Panc1 (cell line): ENCODE measurements around the gene LPGAT1. TPM values are rescaled to one million over a fixed set of nuclear protein-coding genes. Genes with fewer than 3 reads are reported as not detected.

Experiments used
- ATAC-seq: fragments of 200-7000 bp; cut with Tn5 transposase; 2 replicates; pipeline ENCODE4 v1.9.1; 2020; ENCODE audit warnings: mild to moderate bottlenecking, moderate library complexity
- BruUV-seq: library from RNA; stranded (reverse); fragments of 400-500 nt; replicated peaks from 2 replicates; lab custom pipeline; 2021; lab: Mats Ljungman, UMichigan
- CTCF ChIA-PET: fragments of 300-600 bp; sonication (Branson Sonifier 250); formaldehyde crosslinking; loops from one replicate; lab custom pipeline; 2022; ENCODE audit warnings: antibody characterized with exemption; lab: Charles Lee
- POLR2A ChIA-PET: fragments of 300-600 bp; sonication (Branson Sonifier 250); formaldehyde crosslinking; loops from one replicate; lab custom pipeline; 2022; ENCODE audit warnings: antibody characterized with exemption; lab: Charles Lee
- DNase-seq: peaks from one replicate; pipeline ENCODE4 v3.0.0-alpha.2; 2010; ENCODE audit warnings: low read depth, low spot score
- H3K27ac ChIP-seq: 2 replicates; pipeline ENCODE4 v1.5.1; 2011; ENCODE audit warnings: mild to moderate bottlenecking, low read length, inconsistent platforms
- H3K27me3 ChIP-seq: fragments of 200-500 bp; sonication (Bioruptor generic); 2 replicates; pipeline ENCODE4 v1.6.0; 2014; ENCODE audit warnings: low read length, inconsistent platforms; ENCODE audit not compliant: control insufficient read depth, insufficient read depth
- H3K36me3 ChIP-seq: fragments of 200-500 bp; sonication (Bioruptor generic); 2 replicates; pipeline ENCODE4 v1.5.1; 2014; ENCODE audit warnings: inconsistent platforms, mild to moderate bottlenecking, low read length, moderate library complexity; ENCODE audit not compliant: control insufficient read depth, insufficient read depth
- H3K4me1 ChIP-seq: 2 replicates; pipeline ENCODE4 v1.5.1; 2011; ENCODE audit warnings: inconsistent platforms, mild to moderate bottlenecking, low read length, moderate library complexity; ENCODE audit not compliant: control insufficient read depth, insufficient read depth
- H3K4me3 ChIP-seq, 2 experiments: 2 replicates each; pipeline ENCODE4 v1.5.1; 2011 to 2012; ENCODE audit warnings: low read depth in 2 of 2, low read length in 2 of 2, mild to moderate bottlenecking in 2 of 2, inconsistent platforms in 1 of 2, moderate library complexity in 1 of 2
- H3K9me3 ChIP-seq: fragments of 200-500 bp; sonication (Bioruptor generic); 2 replicates; pipeline ENCODE4 v1.5.1; 2014; ENCODE audit warnings: low read depth, mild to moderate bottlenecking, inconsistent platforms, low read length, moderate library complexity; ENCODE audit not compliant: control insufficient read depth, insufficient read depth
- POLR2AphosphoS5 ChIP-seq: IDR thresholded peaks from 2 replicates; pipeline ENCODE4 v1.6.1; 2012; ENCODE audit warnings: mild to moderate bottlenecking, low read depth, low read length, moderate library complexity
- SIN3A ChIP-seq: IDR thresholded peaks from 2 replicates; pipeline ENCODE4 v1.6.1; 2012; ENCODE audit warnings: low read depth, mild to moderate bottlenecking, low read length, moderate library complexity, borderline replicate concordance; ENCODE audit not compliant: insufficient read depth
- TCF7L2 ChIP-seq: IDR thresholded peaks from 2 replicates; pipeline ENCODE4 v1.6.1; 2011; ENCODE audit warnings: mild to moderate bottlenecking, low read depth, low read length, inconsistent platforms
- in situ Hi-C: cut with HindIII; loops from 2 replicates; pipeline ENCODE4 v1.10.0; 2016; ENCODE audit warnings: low sequenced_read_pairs, low pct_unique_long_range_greater_than_20kb
- intact Hi-C: fragments of 100-400 bp; cut with micrococcal nuclease; formaldehyde crosslinking; loops from one replicate; pipeline ENCODE4 v1.10.0; 2022; ENCODE audit not compliant: unreplicated experiment
- total RNA-seq: library from RNA; stranded (reverse); gene quantifications from one replicate; pipeline ENCODE4 v1.2.1, GENCODE V29; 2021; ENCODE audit not compliant: unreplicated experiment
- TF ChIP-seq, protein P1 (sequence below): fragments of 450-650 bp; IDR thresholded peaks from 2 replicates; pipeline ENCODE4 v1.5.1; 2017; ENCODE audit warnings: mild to moderate bottlenecking
- TF ChIP-seq, protein P2 (sequence below), 2 experiments: IDR thresholded peaks; 2 replicates each; pipeline ENCODE4 v1.6.1; 2011 to 2012; ENCODE audit warnings: low read depth in 2 of 2, control low read depth in 1 of 2, low read length in 1 of 2, mild to moderate bottlenecking in 1 of 2, moderate library complexity in 1 of 2; ENCODE audit not compliant: insufficient read depth in 1 of 2

Gene LPGAT1
- total RNA-seq, 1 experiment from 2014 or later = 85.4 TPM

DNA sequence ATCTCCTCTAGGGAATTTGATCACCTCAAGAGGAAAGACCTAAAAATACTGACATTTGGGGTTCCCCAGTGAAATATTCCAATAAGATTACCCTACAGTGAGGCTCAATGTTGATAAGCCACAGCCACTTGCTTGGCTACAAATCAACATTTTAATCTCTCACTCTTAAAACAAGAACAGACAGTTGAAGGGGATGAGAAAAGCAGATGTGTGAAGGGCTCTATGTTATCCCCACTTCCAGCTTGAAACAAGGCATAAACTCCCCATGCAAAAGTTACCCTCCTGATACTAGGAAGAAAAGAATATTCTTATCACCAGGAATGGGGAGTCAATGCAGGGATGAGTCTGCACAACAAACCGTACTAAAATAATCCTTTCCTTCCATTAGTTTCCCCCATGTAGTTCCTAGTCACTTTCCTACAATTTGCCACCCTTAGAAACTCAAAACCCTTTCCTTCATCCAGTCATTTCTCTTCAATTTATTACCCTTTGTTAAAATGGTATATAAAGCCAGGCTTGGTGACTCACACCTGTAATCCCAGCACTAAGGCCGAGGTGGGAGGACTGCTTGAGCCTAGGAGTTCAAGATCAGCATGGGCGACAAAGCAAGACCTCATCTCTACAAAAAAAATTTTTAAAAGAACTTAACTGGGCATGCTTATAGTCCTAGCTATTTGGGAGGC, 29.5 kb downstream of the LPGAT1 start:
- TF ChIP-seq, protein P1, sequence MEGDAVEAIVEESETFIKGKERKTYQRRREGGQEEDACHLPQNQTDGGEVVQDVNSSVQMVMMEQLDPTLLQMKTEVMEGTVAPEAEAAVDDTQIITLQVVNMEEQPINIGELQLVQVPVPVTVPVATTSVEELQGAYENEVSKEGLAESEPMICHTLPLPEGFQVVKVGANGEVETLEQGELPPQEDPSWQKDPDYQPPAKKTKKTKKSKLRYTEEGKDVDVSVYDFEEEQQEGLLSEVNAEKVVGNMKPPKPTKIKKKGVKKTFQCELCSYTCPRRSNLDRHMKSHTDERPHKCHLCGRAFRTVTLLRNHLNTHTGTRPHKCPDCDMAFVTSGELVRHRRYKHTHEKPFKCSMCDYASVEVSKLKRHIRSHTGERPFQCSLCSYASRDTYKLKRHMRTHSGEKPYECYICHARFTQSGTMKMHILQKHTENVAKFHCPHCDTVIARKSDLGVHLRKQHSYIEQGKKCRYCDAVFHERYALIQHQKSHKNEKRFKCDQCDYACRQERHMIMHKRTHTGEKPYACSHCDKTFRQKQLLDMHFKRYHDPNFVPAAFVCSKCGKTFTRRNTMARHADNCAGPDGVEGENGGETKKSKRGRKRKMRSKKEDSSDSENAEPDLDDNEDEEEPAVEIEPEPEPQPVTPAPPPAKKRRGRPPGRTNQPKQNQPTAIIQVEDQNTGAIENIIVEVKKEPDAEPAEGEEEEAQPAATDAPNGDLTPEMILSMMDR = no peak
- no peak for TF ChIP-seq SIN3A
- TF ChIP-seq, protein P2, sequence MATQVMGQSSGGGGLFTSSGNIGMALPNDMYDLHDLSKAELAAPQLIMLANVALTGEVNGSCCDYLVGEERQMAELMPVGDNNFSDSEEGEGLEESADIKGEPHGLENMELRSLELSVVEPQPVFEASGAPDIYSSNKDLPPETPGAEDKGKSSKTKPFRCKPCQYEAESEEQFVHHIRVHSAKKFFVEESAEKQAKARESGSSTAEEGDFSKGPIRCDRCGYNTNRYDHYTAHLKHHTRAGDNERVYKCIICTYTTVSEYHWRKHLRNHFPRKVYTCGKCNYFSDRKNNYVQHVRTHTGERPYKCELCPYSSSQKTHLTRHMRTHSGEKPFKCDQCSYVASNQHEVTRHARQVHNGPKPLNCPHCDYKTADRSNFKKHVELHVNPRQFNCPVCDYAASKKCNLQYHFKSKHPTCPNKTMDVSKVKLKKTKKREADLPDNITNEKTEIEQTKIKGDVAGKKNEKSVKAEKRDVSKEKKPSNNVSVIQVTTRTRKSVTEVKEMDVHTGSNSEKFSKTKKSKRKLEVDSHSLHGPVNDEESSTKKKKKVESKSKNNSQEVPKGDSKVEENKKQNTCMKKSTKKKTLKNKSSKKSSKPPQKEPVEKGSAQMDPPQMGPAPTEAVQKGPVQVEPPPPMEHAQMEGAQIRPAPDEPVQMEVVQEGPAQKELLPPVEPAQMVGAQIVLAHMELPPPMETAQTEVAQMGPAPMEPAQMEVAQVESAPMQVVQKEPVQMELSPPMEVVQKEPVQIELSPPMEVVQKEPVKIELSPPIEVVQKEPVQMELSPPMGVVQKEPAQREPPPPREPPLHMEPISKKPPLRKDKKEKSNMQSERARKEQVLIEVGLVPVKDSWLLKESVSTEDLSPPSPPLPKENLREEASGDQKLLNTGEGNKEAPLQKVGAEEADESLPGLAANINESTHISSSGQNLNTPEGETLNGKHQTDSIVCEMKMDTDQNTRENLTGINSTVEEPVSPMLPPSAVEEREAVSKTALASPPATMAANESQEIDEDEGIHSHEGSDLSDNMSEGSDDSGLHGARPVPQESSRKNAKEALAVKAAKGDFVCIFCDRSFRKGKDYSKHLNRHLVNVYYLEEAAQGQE (IDR thresholded peaks at IDR 0.05; ENCODE audit: insufficient read depth in 1 of 2, low read depth in 2 of 2, low read length in 1 of 2) = no peak
- no peak for TF ChIP-seq POLR2AphosphoS5
- TF ChIP-seq TCF7L2 = no peak
- Histone ChIP-seq H3K27ac (no peak overlapping the region), H3K27me3 (no peaks in the 10 kb centered on the region), H3K4me1 (no peaks in the 10 kb centered on the region), H3K9me3 (peaks cover 13% of the 10 kb centered on the region; the same call in 1 of the 2 replicates), H3K4me3 (no peak overlapping the region), H3K36me3 (no peaks in the 10 kb centered on the region)
- in situ Hi-C loops (no loop called here), intact Hi-C loops (no loop called here)
- DNase-seq (no peak), ATAC-seq (no peak)
- ChIA-PET CTCF (no interaction called here), POLR2A (no interaction called here)
- no TSS peak for BruUV-seq

DNA sequence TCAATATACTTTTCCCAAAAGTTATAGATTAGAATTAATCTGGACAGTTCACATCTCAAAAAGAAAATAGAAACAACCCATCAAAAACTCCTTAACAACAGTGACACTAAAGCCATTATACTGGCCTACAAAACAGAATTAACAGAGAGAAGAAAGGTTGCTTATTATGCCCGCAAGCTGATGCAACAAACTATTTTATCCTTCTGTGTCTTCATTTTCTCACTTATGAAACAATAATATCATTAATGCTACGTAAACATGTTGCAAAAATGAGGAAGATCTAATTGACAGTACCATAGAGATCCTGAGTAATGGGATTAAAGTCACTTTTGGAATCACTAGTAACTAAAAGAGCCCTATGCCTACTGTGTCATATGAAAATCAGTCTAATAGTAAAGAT, 32.6 kb downstream of the LPGAT1 start:
- Histone ChIP-seq H3K36me3 (no peaks in the 10 kb centered on the region), H3K4me1 (no peaks in the 10 kb centered on the region), H3K27ac (no peak overlapping the region), H3K9me3 (peaks cover 9% of the 10 kb centered on the region; the same call in 1 of the 2 replicates), H3K4me3 (no peak overlapping the region), H3K27me3 (no peaks in the 10 kb centered on the region)
- ChIA-PET POLR2A (no interaction called here), CTCF (no interaction called here)
- intact Hi-C loops (no loop called here), in situ Hi-C loops (no loop called here)
- TF ChIP-seq POLR2AphosphoS5 (no peak), SIN3A (no peak), TCF7L2 (no peak)
- TF ChIP-seq, protein P2 (IDR thresholded peaks at IDR 0.05; ENCODE audit: insufficient read depth in 1 of 2, low read depth in 2 of 2, low read length in 1 of 2) = no peak
- TF ChIP-seq, protein P1 = no peak
- no TSS peak for BruUV-seq
- DNase-seq = no peak
- no peak for ATAC-seq
